DMS 273 (cell line): ENCODE results near the gene ALK.

Experiments
- DNase-seq: peaks from one replicate; lab custom pipeline; 2025; ENCODE audit not compliant: unreplicated experiment; lab: John Stamatoyannopoulos, UW

ALK gene

DNA sequence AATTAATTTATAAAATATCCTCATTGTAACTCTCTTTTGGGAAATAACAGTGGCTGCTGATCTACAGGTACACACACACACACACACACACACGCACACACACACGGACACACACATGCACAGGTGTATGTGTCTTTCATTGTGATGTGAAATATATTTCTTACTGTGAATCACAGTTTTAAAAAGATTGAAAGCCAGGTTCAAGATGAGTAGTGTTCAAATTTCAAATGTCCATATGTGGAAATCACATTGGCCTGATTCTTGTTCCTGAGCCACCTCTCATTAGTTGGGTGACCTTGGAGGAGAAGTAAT, 372.4 kb downstream of the ALK start:
- DNase-seq = no peak

- DNase-seq = no peak
These were observed 376.5 kb downstream of the ALK start for GRCh38 chr2:29544917-29545316.

DNA sequence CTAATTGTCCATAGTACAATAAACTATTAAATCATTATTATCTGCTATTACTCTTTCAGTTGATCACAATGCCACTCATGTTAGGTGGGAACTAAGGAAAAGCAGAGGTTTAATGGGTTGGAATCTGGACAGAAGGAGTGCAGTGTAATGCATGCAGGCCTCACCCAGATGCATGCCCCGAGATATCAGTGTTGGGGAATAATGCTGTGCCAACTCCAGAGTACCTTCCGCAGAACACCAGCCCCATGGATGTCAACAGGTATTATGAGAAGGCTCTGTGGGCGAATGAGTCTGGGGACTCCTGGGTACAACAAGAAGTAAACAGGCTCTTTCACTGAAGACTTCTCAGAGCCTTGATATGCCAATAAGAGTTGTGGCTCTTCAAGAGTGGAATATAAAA, 377.4 kb downstream of the ALK start:
- DNase-seq = no peak

- DNase-seq = no peak
These were observed 386.2 kb downstream of the ALK start for GRCh38 chr2:29535188-29535587.

DNA sequence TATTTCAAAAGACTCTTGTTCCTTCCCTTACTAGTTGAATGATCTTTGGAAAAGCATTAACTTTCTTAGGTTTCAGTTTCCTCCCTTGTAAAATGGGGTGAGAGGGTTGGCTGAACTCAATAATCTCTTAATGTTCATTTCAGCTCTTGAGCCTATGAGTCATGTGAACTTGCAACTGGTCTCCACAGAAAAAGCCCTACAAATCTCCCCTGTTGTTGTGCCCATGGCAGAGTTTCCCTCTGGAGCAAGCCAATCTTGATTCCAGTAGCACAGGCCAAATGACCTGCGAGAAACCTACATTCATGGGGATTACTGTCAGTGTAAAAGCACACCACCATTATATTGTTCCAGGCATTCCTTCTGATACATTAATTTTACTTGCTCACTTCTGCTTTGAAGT, 388.9 kb downstream of the ALK start:
- DNase-seq = no peak

GRCh38 chr2:29531626-29532025, 389.8 kb downstream of the ALK start:
- no peak for DNase-seq

DNA sequence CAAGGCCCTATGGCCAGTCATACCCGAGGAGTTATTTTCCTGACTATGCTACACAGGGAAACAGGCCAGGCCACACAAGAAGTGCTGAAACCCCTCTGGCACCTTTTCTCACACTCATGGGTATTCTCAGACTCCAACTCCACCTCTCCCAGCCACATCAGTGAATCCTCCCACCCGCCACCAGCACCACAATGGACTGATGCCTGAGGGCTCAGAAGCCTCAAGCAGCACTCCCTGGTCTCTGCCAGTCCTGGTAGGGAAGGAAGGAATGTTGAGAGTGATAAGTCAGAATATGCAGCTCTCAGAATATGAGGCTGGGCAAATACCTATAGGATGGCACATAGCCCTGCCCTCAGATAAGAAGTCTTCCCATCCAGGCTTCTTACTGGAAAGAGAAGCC, 391.1 kb downstream of the ALK start:
- no peak for DNase-seq

- DNase-seq = peak; percentile 85
These were observed 392.4 kb downstream of the ALK start for GRCh38 chr2:29528891-29529520.

DNA sequence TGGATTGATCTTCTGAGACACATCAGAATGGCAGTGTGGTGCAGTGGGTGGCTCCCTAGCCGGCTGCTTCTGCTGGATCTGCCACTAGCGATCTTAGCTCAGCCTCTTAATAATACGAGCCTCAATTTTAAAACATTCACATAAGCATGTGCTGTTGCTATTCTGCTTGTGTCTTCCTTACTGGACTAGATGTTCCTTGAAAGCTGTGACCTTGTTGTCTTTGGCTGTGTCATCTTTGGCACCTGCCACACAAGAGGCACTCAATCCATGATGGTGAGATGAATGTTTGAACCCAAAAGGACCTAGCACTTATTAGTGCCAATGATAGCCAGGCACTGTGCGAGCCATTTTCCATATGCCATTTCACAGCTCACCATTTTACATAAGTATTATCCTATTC, 393.0 kb downstream of the ALK start:
- DNase-seq = no peak

GRCh38 chr2:29527947-29528346, 393.4 kb downstream of the ALK start:
- no peak for DNase-seq

DNA sequence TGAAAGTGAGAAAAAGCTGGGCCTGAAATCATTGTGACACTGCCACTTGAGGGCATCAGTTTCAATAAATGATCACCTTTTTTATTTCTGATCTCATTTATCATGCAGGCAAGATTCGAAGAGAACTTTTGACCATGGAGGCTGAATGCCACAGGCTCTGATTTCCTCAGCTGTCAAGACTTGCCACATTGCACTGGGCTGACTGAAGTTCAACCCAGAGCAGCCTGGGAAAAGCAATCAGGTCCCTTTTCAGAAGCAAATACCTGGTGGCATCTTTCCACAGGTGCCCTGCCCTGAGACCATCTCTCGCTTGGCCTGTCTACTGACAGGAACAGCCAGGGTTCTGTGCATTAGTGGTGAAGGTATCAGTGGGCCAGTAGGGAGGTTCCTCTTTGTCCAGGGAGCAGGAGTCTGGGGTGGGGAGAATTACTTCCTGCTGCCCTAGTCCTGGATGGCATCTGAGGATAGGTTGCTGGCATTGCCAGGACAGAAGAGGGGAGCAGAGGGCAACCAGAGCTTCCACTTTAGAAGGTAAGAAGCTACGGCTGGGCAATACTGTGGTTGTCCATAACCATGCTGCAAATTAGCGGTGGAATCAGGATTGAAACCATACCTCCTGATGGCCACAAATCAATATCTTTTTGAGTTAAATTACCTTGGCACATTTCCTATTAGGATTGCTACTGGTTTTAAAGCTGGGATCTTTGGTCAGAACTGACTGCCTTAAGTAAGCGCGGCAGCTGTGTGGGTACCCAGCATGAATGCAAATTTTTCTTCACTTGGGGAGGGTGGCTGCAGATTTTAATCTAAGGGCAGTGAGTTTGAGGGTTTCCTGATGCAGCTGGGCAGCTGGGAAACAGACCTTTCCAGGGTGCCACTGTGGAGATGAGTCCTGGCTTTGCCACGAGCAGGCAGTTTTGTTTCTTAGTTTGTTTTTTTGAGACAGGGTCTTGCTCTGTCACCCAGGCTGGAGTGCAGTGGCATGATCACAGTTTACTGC, 394.5 kb downstream of the ALK start:
- DNase-seq = no peak

- DNase-seq = no peak
These were observed 395.5 kb downstream of the ALK start for GRCh38 chr2:29525921-29526320.

DNA sequence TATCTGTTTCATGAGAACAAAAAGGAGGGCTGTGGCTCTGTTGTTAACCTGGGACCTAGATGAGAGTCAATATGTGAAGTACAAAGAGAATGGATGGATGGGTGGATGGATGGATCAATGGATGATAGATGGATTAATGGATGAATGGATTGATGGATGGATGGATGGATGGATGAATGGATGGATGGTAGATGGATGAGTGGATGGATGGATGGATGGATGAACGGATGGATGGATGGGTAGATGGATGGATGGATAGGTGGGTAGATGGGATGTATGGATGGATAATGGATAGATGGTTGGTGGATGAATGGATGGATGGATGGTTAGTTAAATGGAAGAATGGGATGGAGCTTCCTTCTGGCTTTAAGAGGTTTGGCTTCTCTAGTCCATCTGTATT, 396.7 kb downstream of the ALK start:
- DNase-seq = no peak

- DNase-seq = no peak
These were observed 398.3 kb downstream of the ALK start for GRCh38 chr2:29522951-29523669.

- no peak for DNase-seq
These were observed 401.4 kb downstream of the ALK start for GRCh38 chr2:29520001-29520400.

DNA sequence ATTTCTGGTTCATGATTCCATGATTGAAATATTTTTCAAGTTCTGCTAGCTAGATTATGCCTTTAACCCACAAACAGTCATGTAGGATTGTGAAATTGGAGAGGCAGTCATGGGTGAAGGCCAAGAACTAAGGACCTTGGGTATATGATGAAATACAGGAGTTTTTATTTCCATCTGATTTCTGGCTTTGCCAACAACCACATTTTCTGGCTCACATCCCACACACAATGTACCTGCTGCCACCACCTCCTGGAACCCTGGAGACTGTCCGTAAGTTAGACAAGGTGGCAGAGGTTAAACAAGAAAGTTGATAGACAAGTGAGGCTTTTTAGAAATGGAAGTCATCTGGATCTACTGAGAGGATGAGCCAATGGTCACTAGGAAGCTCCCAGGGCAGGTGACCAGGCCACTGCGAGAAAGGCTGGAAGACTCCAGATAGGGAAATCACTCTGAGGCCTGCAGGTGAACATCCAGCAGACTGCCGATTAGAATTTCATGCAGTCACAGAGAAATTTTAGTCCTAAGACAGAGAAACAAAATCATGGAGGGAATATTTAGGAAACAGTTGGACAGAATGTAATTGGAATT, 402.0 kb downstream of the ALK start:
- no peak for DNase-seq

DNA sequence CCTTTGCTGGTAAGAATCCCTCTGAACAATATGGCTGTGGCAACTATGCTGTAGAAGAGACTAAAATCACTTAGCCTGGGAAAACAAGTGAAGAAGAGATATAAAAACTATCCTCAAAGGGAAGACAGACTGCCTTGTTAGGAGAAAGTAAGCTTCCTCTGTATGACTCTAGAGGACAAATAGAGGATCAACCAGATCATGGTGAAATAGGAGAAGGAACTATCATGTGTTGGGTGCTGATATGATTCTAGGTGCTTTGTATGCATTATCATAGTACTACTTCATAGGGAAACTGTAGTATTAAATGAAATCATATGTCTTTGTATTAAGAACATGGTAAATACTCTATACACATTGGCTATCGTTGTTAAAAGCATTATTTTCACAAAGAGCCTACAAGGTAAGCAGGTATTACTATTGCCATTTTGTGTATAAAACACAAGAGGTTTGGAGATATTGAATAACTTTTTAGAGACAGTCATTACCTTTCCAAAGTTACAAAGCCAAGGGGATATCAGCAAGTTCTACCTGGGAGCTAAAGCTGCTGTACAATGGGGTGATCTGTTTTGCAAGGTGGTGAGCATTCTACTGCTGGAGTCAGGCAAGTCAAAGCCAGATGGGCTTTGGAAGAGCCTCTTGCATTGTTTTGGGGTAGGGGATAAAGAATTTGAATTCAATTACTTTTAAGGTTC, 402.6 kb downstream of the ALK start:
- no peak for DNase-seq

- no peak for DNase-seq
These were observed 403.4 kb downstream of the ALK start for GRCh38 chr2:29518010-29518409.

- no peak for DNase-seq
These were observed 404.0 kb downstream of the ALK start for GRCh38 chr2:29517413-29517812.

- no peak for DNase-seq
These were observed 404.6 kb downstream of the ALK start for GRCh38 chr2:29516767-29517166.

DNA sequence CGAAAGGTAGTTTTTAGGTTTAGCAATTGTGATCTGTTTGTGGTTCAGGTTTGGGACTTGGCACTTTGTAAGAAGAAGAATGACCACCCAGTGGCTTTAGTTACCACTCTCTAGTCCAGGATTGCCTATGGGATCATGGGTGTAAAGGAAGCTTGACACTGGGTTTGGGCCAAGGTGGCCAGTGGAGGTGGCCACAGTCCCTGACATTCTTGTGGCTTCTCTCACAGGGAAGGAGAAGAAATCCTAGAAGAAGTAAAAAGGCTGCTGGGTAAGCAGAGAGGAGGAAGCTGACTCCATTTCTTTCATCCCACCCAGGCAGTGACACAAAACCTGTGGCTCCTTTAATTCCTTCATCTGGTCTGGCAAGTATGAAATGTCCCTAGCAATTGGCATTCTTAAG, 411.5 kb downstream of the ALK start:
- no peak for DNase-seq
